Endothelial cell of umbilical vein (primary cell): ENCODE measurements around the gene UFD1. TPM values are rescaled to one million over a fixed set of nuclear protein-coding genes. Genes with fewer than 3 reads are reported as not detected.

ENCODE experiments used
- BruUV-seq: library from RNA; stranded (reverse); fragments of 400-500 nt; replicated peaks from 2 replicates; lab custom pipeline; 2021; lab: Mats Ljungman, UMichigan
- CTCF ChIA-PET: fragments of 300-600, 350-600 bp; sonication (Branson Sonifier 250); formaldehyde crosslinking; loops from one replicate; lab custom pipeline; 2021; ENCODE audit warnings: antibody characterized with exemption, inconsistent platforms; lab: Charles Lee
- POLR2A ChIA-PET: fragments of 300-600, 350-600 bp; sonication (Branson Sonifier 250); formaldehyde crosslinking; loops from one replicate; lab custom pipeline; 2021; ENCODE audit warnings: antibody characterized with exemption, inconsistent platforms; lab: Charles Lee
- DNase-seq: peaks from one replicate; pipeline ENCODE4 v3.0.0-alpha.2; 2011; ENCODE audit warnings: low read depth, low spot score
- FAIRE-seq: peaks from 2 replicates; lab custom pipeline; 2011; peaks lifted over from hg19 to GRCh38; lab: Jason Lieb, UNC
- H2AFZ ChIP-seq: 2 replicates; pipeline ENCODE4 v1.6.0; 2012; ENCODE audit warnings: low read depth, low read length, control low read depth, inconsistent platforms
- H3K27ac ChIP-seq: 2 replicates; pipeline ENCODE4 v1.5.1; 2011; ENCODE audit warnings: low read depth, mild to moderate bottlenecking, control low read depth, low read length, moderate library complexity; ENCODE audit not compliant: insufficient read depth
- H3K27me3 ChIP-seq, 2 experiments: 2 replicates each; pipeline versions ENCODE4 v1.6.0 to v1.6.1; 2011; ENCODE audit warnings: low read length in 2 of 2, mixed read lengths in 1 of 2; ENCODE audit not compliant: control insufficient read depth in 2 of 2, insufficient read depth in 2 of 2
- H3K36me3 ChIP-seq, 2 experiments: 2 replicates in 1 of 2; 3 replicates in 1 of 2; pipeline ENCODE4 v1.5.1; 2011; ENCODE audit warnings: low read length in 2 of 2, mild to moderate bottlenecking in 1 of 2, moderate library complexity in 1 of 2; ENCODE audit not compliant: control insufficient read depth in 2 of 2, insufficient read depth in 2 of 2; ENCODE audit errors: extremely low read depth in 1 of 2
- H3K4me1 ChIP-seq: 3 replicates; pipeline ENCODE4 v1.5.1; 2011; ENCODE audit warnings: mild to moderate bottlenecking, low read length; ENCODE audit not compliant: control insufficient read depth, insufficient read depth; ENCODE audit errors: extremely low read depth
- H3K4me2 ChIP-seq: 2 replicates; pipeline ENCODE4 v1.6.1; 2011; ENCODE audit warnings: low read length, control low read depth, mixed read lengths; ENCODE audit not compliant: insufficient read depth
- H3K4me3 ChIP-seq, 3 experiments: fragments of 200-600 bp in 1 of 3; sonication (generic), shearing (Covaris generic) in 1 of 3; replicated peaks in 1 of 3; 2 replicates each; pipeline ENCODE4 v1.5.1; 2011 to 2016; ENCODE audit warnings: control low read depth in 3 of 3, low read length in 3 of 3, mild to moderate bottlenecking in 2 of 3, inconsistent platforms in 1 of 3, low read depth in 1 of 3, moderate library complexity in 1 of 3; ENCODE audit not compliant: insufficient read depth in 1 of 3
- H3K79me2 ChIP-seq: 2 replicates; pipeline ENCODE4 v1.6.0; 2012; ENCODE audit warnings: low read length, inconsistent platforms; ENCODE audit not compliant: control insufficient read depth, insufficient read depth
- H3K9ac ChIP-seq: replicated peaks from 2 replicates; pipeline ENCODE3; 2011; ENCODE audit warnings: low read length, control low read depth; ENCODE audit not compliant: insufficient read depth; ENCODE audit errors: extremely low read depth
- H3K9me1 ChIP-seq: replicated peaks from 3 replicates; pipeline ENCODE4 v1.6.0; 2011; ENCODE audit warnings: mild to moderate bottlenecking, low read length; ENCODE audit not compliant: control insufficient read depth, insufficient read depth; ENCODE audit errors: extremely low read depth
- H3K9me3 ChIP-seq: replicated peaks from 2 replicates; pipeline ENCODE4 v1.5.1; 2012; ENCODE audit warnings: low read length, inconsistent platforms; ENCODE audit not compliant: control insufficient read depth, insufficient read depth
- H4K20me1 ChIP-seq: replicated peaks from 2 replicates; pipeline ENCODE3; 2011; ENCODE audit warnings: mild to moderate bottlenecking, low read length; ENCODE audit not compliant: control insufficient read depth, insufficient read depth; ENCODE audit errors: extremely low read depth
- CTCF ChIP-seq, 2 donors: IDR thresholded peaks; 1 replicate in 1 of 2; 2 replicates in 1 of 2; pipeline ENCODE4 v1.5.1; 2011; ENCODE audit warnings: low read length in 2 of 2, mild to moderate bottlenecking in 2 of 2, moderate library complexity in 2 of 2, control low read depth in 1 of 2, inconsistent platforms in 1 of 2, low read depth in 1 of 2; ENCODE audit not compliant: insufficient read depth in 1 of 2; ENCODE audit errors: extremely low read depth in 1 of 2
- EZH2 ChIP-seq: IDR thresholded peaks from 2 replicates; pipeline ENCODE4 v1.6.1; 2012; ENCODE audit warnings: borderline replicate concordance, low read depth, mild to moderate bottlenecking, moderate library complexity, low read length, inconsistent platforms; ENCODE audit not compliant: severe bottlenecking
- FOS ChIP-seq: IDR thresholded peaks from 2 replicates; pipeline ENCODE4 v1.6.1; 2011; ENCODE audit warnings: mild to moderate bottlenecking, low read length, moderate library complexity, borderline replicate concordance; ENCODE audit not compliant: insufficient read depth
- GATA2 ChIP-seq: IDR thresholded peaks from 2 replicates; pipeline ENCODE4 v1.7.0; 2011; ENCODE audit warnings: low read depth, mild to moderate bottlenecking, moderate library complexity, mixed read lengths, low read length; ENCODE audit not compliant: insufficient read length, insufficient read depth
- JUN ChIP-seq: IDR thresholded peaks from 2 replicates; pipeline ENCODE4 v1.6.1; 2011; ENCODE audit warnings: borderline replicate concordance, low read depth; ENCODE audit not compliant: insufficient read length, insufficient read depth
- MAX ChIP-seq: IDR thresholded peaks from 2 replicates; pipeline ENCODE4 v1.6.1; 2011; ENCODE audit not compliant: insufficient read depth, insufficient read length
- MYC ChIP-seq: IDR thresholded peaks from one replicate; pipeline ENCODE4 v1.6.1; 2011; ENCODE audit warnings: mild to moderate bottlenecking, low read depth, low read length
- POLR2A ChIP-seq: IDR thresholded peaks from 2 replicates; pipeline ENCODE4 v1.6.1; 2012; ENCODE audit warnings: low read depth, mild to moderate bottlenecking, control low read depth, low read length
- POLR2AphosphoS5 ChIP-seq: IDR thresholded peaks from 2 replicates; pipeline ENCODE4 v1.6.1; 2012; ENCODE audit warnings: low read depth, mild to moderate bottlenecking, control low read depth, low read length, moderate library complexity; ENCODE audit not compliant: insufficient read depth
- dilution Hi-C: fragments of 300-500 bp; cut with MboI; formaldehyde crosslinking; loops from one replicate; pipeline ENCODE4 v1.15.0; 2019; ENCODE audit warnings: low sequenced_read_pairs; ENCODE audit not compliant: extremely low pct_ligation_motif_present
- intact Hi-C: fragments of 100-400 bp; cut with micrococcal nuclease; formaldehyde crosslinking; loops from one replicate; pipeline ENCODE4 v1.10.0; 2022
- polyA plus RNA-seq, 4 experiments: library from polyadenylated mRNA; depleted of rRNA in 3 of 4; stranded (reverse) in 3 of 4; unstranded in 1 of 4; fragments of >200 nt; gene quantifications; 2 replicates each; pipeline versions ENCODE4 v1.2.1 to v1.2.3, GENCODE V29; 2011 to 2012; ENCODE audit warnings: missing spikeins in 1 of 4
- total RNA-seq: library from RNA; stranded (reverse); gene quantifications from 2 replicates; pipeline ENCODE4 v1.2.3, GENCODE V29; 2021

UFD1 gene
- total and polyA plus RNA-seq, 2 donors (not counting 3 experiments of a cell fraction or from before 2014, with no cell fraction given): 127 to 228 TPM

- Histone ChIP-seq H3K27ac (no peak overlapping the region), H3K4me2 (no peak overlapping the region), H3K79me2 (no peaks in the 10 kb centered on the region), H3K27me3 (no peaks in the 10 kb centered on the region), H3K9me1 (no peaks in the 10 kb centered on the region), H3K4me1 (no peaks in the 10 kb centered on the region), H2AFZ (no peak overlapping the region), H3K36me3 (peaks cover 9 to 21% of the 10 kb centered on the region in 2 experiments), H3K4me3 (no peak overlapping the region), H3K9ac (no peak overlapping the region), H4K20me1 (no peaks in the 10 kb centered on the region), H3K9me3 (no peaks in the 10 kb centered on the region)
- ChIA-PET CTCF (interaction anchor here (0.6 to 1.7 kb wide), 3 partner anchors 9 to 275 kb away, joined by 3 to 4 read pairs (median 4); no protein-coding TSS in a partner anchor), POLR2A (no interaction called here)
- TF ChIP-seq MYC (no peak), POLR2A (no peak), GATA2 (no peak), FOS (no peak), MAX (no peak), POLR2AphosphoS5 (no peak), EZH2 (no peak), JUN (no peak), CTCF (IDR thresholded peaks at IDR 0.05; ENCODE audit: extremely low read depth in 1 of 2, insufficient read depth in 1 of 2, low read depth in 1 of 2, low read length in 2 of 2) (no peak)
- DNase-seq (no peak), FAIRE-seq (no peak)
- intact Hi-C loops (no loop called here), dilution Hi-C loops (no loop called here)
- BruUV-seq: no TSS peak
Measured at GRCh38 chr22:19404676-19405075, 74.3 kb downstream of the UFD1 start.
